ENCODE data around the gene EFNB1.

Gene EFNB1

DNA sequence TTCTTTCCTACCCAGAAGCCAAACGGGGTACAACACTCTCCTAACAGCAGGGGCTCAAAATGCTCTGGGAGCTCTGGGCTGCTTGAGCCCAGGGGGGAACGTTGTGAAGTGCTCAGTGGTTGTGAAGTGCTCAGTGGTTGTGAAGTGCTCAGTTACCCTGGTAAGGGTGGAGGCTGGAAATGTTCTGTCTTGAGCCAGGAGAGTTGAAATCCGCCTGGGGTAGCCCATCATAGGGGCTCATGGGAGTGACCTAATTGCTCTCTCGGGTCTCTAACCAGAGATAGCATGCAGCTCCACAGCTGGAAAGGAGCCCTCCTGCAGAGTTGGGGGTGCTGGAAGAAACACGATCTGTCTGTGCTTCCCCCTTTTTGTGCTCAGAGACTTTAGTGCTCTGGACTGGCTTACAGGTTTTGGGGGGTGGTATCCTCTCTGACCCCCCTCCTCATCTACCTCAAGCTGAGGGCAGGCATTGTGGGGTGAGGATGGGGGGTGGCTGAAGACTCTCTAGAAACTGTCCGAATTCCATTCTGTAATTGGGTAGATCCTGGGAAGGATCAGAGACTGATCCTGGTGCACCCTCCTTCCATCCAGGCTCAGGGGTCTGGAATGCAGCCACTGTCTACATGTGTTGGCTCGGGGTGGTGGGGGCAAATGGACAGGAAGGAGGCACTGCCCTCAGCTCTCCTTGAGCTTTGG lies 2.7 kb downstream of the EFNB1 start:
- peaks cover under 1% of the 10 kb centered on the region for H3K27me3 ChIP-seq (ENCODE audit: insufficient read depth, low read length)
- no peaks in the 10 kb centered on the region for H3K36me3 ChIP-seq (ENCODE audit: insufficient read depth, low read length)
- peak overlapping the region; percentile 84 for H3K4me3 ChIP-seq (ENCODE audit: low read length)
- no peak overlapping the region for H2AFZ ChIP-seq (ENCODE audit: low read depth, low read length)
- H3K9me3 ChIP-seq (ENCODE audit: low read length): no peaks in the 10 kb centered on the region
- H3K4me1 ChIP-seq (ENCODE audit: insufficient read depth, low read length): peaks cover 41% of the 10 kb centered on the region

- H3K27me3 ChIP-seq (ENCODE audit: insufficient read depth, low read length): no peaks in the 10 kb centered on the region
- peaks cover 45% of the 10 kb centered on the region for H3K4me1 ChIP-seq (ENCODE audit: insufficient read depth, low read length)
- H3K36me3 ChIP-seq (ENCODE audit: insufficient read depth, low read length): no peaks in the 10 kb centered on the region
- H3K4me3 ChIP-seq (ENCODE audit: low read length): peak overlapping the region; percentile 84
- no peaks in the 10 kb centered on the region for H3K9me3 ChIP-seq (ENCODE audit: low read length)
- H2AFZ ChIP-seq (ENCODE audit: low read depth, low read length): no peak overlapping the region
Measured at GRCh38 chrX:68832101-68832416, 3.2 kb downstream of the EFNB1 start.

DNA sequence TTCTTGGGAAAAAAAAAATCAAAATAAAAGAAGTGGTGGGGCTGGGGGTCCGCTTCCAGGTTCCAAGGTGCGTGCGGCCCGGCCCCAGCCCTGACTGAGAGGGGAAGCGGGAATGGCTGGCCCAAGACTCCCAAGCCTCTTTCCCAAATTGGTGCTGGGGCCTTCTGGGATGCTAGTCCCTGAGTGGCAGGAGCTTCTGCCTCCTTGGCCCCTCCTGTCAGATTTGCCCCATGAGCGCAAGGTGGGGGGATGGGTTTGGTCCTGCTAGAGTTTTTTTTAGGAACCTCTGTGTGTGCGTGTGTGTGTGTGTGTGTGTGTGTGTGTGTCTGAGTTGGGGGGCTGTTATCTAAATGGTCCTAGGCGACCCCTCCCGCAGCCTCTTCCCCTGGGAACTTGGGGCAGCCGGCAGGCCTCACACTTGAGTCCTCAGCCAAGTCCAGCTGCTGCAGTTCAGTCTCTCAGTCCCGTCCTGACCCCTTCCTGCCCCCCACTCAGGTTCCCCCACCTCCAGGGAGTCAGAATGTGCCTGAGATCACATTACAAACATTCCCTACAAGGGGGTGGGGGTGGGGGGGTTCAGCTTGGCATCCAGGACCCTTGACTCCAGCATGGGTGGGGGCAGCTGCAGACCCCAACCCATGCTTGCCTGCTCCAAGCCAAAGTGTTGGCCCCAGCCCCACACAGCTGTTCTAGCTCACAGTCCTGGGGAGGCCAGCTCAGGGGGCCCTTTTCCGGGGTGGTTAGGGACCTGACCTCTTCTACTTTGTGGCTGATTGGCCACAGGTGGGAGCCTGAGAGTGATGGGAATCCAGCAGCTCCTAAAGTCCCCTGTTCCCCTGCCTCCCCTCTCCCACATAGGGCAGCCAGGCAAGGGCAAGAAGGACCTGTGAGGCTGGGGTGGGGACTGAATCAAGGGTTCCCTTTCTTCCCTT lies 4.0 kb downstream of the EFNB1 start:
- Histone ChIP-seq H3K36me3 (ENCODE audit: insufficient read depth, low read length) (no peaks in the 10 kb centered on the region), H3K9me3 (ENCODE audit: low read length) (no peaks in the 10 kb centered on the region), H2AFZ (ENCODE audit: low read depth, low read length) (no peak overlapping the region), H3K4me1 (ENCODE audit: insufficient read depth, low read length) (peaks cover 45% of the 10 kb centered on the region), H3K4me3 (ENCODE audit: low read length) (peak overlapping the region; percentile 84), H3K27me3 (ENCODE audit: insufficient read depth, low read length) (no peaks in the 10 kb centered on the region)

DNA sequence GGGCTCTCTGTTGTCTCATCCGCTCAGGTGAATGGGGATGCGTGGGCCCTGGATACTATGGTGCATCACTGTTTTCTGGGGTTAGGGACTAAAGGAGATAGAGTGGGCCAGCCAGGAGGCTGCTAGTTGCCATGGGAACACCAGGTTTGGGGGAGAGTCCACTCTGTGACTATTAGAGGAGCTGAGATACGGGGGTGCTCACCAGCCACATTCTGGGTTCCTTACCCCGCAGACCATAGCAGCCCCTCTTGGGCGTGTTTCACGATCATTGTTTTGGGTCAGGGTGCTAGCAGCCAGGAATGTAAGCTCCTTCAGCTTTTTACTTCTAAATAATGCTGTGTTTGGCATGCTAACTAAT lies 4.6 kb downstream of the EFNB1 start:
- H2AFZ ChIP-seq (ENCODE audit: low read depth, low read length): no peak overlapping the region
- H3K9me3 ChIP-seq (ENCODE audit: low read length): no peaks in the 10 kb centered on the region
- no peaks in the 10 kb centered on the region for H3K27me3 ChIP-seq (ENCODE audit: insufficient read depth, low read length)
- no peaks in the 10 kb centered on the region for H3K36me3 ChIP-seq (ENCODE audit: insufficient read depth, low read length)
- peaks cover 45% of the 10 kb centered on the region for H3K4me1 ChIP-seq (ENCODE audit: insufficient read depth, low read length)
- H3K4me3 ChIP-seq (ENCODE audit: low read length): no peak overlapping the region

DNA sequence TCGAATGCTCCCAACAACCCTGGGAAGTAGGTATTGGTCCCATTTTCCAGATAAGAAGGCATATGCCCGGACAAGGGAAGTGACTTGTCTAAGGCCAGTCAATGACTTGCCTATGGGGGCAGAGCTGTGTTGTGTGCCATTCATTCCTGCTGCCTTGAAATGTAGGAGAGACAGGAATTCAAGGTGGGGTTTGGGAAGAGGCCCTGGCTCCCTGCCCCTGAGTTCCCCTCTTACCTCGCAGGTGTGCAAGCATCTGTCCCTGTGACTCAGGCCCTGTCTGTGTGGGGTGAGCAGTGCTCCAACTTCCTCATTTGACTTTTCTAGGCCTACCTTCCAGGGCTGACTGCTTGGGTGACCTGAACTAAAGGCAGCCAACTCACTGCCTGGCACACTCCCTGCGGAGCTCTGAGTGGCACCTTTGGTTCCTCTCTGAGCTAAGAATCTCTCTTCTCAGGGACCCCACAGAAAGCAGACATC lies 5.1 kb downstream of the EFNB1 start:
- Histone ChIP-seq H3K4me3 (ENCODE audit: low read length) (no peak overlapping the region), H2AFZ (ENCODE audit: low read depth, low read length) (no peak overlapping the region), H3K9me3 (ENCODE audit: low read length) (no peaks in the 10 kb centered on the region), H3K36me3 (ENCODE audit: insufficient read depth, low read length) (peaks cover 4% of the 10 kb centered on the region), H3K27me3 (ENCODE audit: insufficient read depth, low read length) (no peaks in the 10 kb centered on the region), H3K4me1 (ENCODE audit: insufficient read depth, low read length) (peaks cover 45% of the 10 kb centered on the region)

DNA sequence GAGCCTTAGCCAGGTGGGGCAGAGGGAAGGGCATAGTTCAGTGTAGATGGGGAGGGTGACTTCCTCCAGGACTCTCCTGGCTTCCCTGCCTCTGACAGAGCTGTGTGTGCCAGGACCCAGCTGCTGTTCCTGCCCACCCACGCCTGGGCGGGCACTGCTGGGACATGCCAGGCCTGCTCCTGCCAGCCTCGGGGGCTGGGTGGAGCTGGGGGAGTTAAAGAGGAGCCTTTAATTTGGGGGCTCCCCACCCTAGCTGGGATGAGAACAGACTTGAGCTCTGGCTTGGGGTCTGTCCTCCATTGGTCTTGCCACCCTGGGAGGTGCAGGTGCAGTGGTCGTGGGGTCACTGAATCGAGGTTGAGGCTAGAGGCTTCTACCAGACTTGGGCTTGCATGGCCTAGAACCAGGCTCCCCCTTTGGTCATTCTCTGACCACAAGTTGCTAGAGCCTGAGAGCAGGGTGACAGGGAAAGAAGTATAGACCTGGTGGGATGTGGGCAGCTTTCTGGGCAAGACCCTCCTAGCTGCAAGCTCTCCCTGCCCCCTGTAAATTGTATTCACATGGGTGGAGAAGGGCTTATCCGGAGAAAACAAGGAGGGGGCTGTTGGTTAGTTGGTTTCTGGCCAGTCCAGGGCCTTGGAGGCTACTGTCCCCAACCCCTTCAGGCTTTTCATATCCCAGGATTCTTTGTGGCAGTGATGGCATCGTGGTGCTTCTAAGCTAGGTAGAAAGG lies 5.7 kb downstream of the EFNB1 start:
- peaks cover 45% of the 10 kb centered on the region for H3K4me1 ChIP-seq (ENCODE audit: insufficient read depth, low read length)
- no peak overlapping the region for H2AFZ ChIP-seq (ENCODE audit: low read depth, low read length)
- H3K4me3 ChIP-seq (ENCODE audit: low read length): no peak overlapping the region
- no peaks in the 10 kb centered on the region for H3K9me3 ChIP-seq (ENCODE audit: low read length)
- peaks cover 5% of the 10 kb centered on the region for H3K36me3 ChIP-seq (ENCODE audit: insufficient read depth, low read length)
- H3K27me3 ChIP-seq (ENCODE audit: insufficient read depth, low read length): no peaks in the 10 kb centered on the region

DNA sequence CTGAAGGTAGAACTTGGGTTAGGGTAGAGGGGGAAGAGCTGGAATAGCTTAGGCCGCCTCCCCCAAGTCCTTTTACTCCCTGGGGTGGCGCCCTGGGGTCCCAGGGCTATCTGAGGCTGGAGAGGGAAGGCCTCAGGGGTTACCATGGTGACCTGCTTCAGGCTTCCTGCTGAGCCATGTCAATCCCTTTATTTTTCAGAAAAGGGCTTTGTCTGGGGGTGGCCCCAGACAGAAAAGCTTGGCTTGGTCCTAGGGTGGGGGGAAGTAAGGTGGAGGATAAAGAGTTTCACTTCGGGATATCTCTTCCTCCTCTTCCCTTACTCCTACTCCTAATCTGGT lies 6.3 kb downstream of the EFNB1 start:
- H3K4me1 ChIP-seq (ENCODE audit: insufficient read depth, low read length): peaks cover 45% of the 10 kb centered on the region
- no peaks in the 10 kb centered on the region for H3K9me3 ChIP-seq (ENCODE audit: low read length)
- H3K36me3 ChIP-seq (ENCODE audit: insufficient read depth, low read length): peaks cover 8% of the 10 kb centered on the region
- no peak overlapping the region for H3K4me3 ChIP-seq (ENCODE audit: low read length)
- H2AFZ ChIP-seq (ENCODE audit: low read depth, low read length): no peak overlapping the region
- H3K27me3 ChIP-seq (ENCODE audit: insufficient read depth, low read length): no peaks in the 10 kb centered on the region

DNA sequence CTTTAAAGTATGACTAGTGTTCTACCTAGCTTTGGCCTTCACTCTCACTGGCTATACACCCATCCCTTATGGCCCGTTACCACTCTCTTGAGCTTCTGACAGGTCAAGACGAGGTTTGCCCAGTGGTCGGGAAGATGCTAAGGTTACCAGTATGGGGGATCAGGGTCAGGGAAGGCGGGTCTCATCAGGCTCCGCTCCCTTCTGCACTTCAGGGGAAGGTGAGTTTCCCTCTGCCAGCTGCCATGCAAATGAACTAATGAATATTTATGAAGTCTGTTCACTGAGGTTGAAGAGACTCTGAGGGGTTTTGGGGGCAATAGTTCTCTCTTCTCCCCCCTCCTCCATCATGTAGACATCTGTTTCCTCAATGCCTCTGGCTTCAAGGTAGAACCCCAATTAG lies 6.6 kb downstream of the EFNB1 start:
- Histone ChIP-seq H3K9me3 (ENCODE audit: low read length) (no peaks in the 10 kb centered on the region), H2AFZ (ENCODE audit: low read depth, low read length) (no peak overlapping the region), H3K36me3 (ENCODE audit: insufficient read depth, low read length) (peaks cover 12% of the 10 kb centered on the region), H3K27me3 (ENCODE audit: insufficient read depth, low read length) (no peaks in the 10 kb centered on the region), H3K4me1 (ENCODE audit: insufficient read depth, low read length) (peaks cover 45% of the 10 kb centered on the region), H3K4me3 (ENCODE audit: low read length) (no peak overlapping the region)

DNA sequence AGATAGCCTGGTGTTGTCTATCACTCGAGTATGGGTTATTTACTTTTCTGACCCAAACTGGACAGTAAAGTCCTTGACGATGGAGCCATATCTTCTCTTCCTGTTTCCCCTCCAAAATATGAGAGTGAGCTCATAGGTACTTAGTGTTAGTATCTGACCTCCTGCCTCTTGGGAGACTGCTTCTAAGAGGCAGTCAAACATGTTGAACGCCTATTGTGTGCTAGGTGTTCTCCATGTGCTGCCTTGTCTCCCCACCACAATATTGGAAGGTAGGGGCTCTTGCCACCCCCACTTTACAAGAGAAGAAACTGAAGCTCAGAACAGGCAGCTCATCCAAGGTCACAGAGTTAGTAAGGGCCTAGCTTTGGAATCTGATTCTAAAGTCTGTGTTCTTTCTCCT lies 8.3 kb downstream of the EFNB1 start:
- H3K27me3 ChIP-seq (ENCODE audit: insufficient read depth, low read length): no peaks in the 10 kb centered on the region
- no peak overlapping the region for H3K4me3 ChIP-seq (ENCODE audit: low read length)
- no peaks in the 10 kb centered on the region for H3K9me3 ChIP-seq (ENCODE audit: low read length)
- H3K36me3 ChIP-seq (ENCODE audit: insufficient read depth, low read length): peaks cover 16% of the 10 kb centered on the region
- H3K4me1 ChIP-seq (ENCODE audit: insufficient read depth, low read length): peaks cover 38% of the 10 kb centered on the region
- H2AFZ ChIP-seq (ENCODE audit: low read depth, low read length): no peak overlapping the region

- Histone ChIP-seq H3K27me3 (ENCODE audit: insufficient read depth, low read length) (no peaks in the 10 kb centered on the region), H2AFZ (ENCODE audit: low read depth, low read length) (no peak overlapping the region), H3K4me1 (ENCODE audit: insufficient read depth, low read length) (peaks cover 27% of the 10 kb centered on the region), H3K36me3 (ENCODE audit: insufficient read depth, low read length) (peaks cover 17% of the 10 kb centered on the region), H3K9me3 (ENCODE audit: low read length) (no peaks in the 10 kb centered on the region), H3K4me3 (ENCODE audit: low read length) (no peak overlapping the region)
Measured at GRCh38 chrX:68838571-68838910, 9.7 kb downstream of the EFNB1 start.

DNA sequence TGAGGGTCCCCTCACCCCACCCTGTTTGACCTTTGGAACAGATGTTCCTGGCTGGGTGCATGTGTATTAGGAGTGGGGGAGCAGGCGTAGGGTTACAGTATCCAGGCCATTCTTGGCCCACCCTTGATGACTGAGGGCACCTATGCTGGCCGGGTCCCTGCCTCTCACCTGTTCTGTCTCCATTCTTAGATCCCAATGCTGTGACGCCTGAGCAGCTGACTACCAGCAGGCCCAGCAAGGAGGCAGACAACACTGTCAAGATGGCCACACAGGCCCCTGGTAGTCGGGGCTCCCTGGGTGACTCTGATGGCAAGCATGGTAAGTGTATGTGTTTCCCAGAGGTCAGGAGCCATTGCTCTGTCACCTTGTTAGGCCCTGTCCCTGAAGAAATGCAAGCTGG lies 10.9 kb downstream of the EFNB1 start:
- peaks cover 17% of the 10 kb centered on the region for H3K36me3 ChIP-seq (ENCODE audit: insufficient read depth, low read length)

DNA sequence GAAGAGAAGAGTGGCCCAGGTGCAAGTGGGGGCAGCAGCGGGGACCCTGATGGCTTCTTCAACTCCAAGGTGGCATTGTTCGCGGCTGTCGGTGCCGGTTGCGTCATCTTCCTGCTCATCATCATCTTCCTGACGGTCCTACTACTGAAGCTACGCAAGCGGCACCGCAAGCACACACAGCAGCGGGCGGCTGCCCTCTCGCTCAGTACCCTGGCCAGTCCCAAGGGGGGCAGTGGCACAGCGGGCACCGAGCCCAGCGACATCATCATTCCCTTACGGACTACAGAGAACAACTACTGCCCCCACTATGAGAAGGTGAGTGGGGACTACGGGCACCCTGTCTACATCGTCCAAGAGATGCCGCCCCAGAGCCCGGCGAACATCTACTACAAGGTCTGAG lies 11.4 kb downstream of the EFNB1 start:
- Histone ChIP-seq H3K36me3 (ENCODE audit: insufficient read depth, low read length) (peaks cover 17% of the 10 kb centered on the region), H2AFZ (ENCODE audit: low read depth, low read length) (no peak overlapping the region), H3K4me1 (ENCODE audit: insufficient read depth, low read length) (peaks cover 16% of the 10 kb centered on the region), H3K4me3 (ENCODE audit: low read length) (no peak overlapping the region), H3K9me3 (ENCODE audit: low read length) (no peaks in the 10 kb centered on the region), H3K27me3 (ENCODE audit: insufficient read depth, low read length) (no peaks in the 10 kb centered on the region)

More for the DNA sequence above, 10.9 kb downstream of the EFNB1 start:
- Histone ChIP-seq H3K4me3 (ENCODE audit: low read length) (no peak overlapping the region), H2AFZ (ENCODE audit: low read depth, low read length) (no peak overlapping the region), H3K4me1 (ENCODE audit: insufficient read depth, low read length) (peaks cover 21% of the 10 kb centered on the region), H3K9me3 (ENCODE audit: low read length) (no peaks in the 10 kb centered on the region), H3K27me3 (ENCODE audit: insufficient read depth, low read length) (no peaks in the 10 kb centered on the region)

Measured in neuron (in vitro differentiated cells).